Uterus (tissue), 4 donors: ENCODE measurements around the gene RIMS3. TPM values are rescaled to one million over a fixed set of nuclear protein-coding genes. Genes with fewer than 3 reads are reported as not detected.

Source experiments
- DNase-seq, 2 donors: peaks; one replicate each; pipeline ENCODE4 v3.0.0-alpha.2; 2019 to 2020
- H3K27ac ChIP-seq, 2 donors: fragments of 200-600 bp; sonication (generic); 1 replicate in 1 of 2; 2 replicates in 1 of 2; pipeline ENCODE4 v1.5.1; 2016 to 2018
- H3K27me3 ChIP-seq, 2 donors: fragments of 200-600 bp; sonication (generic); one replicate each; pipeline ENCODE4 v1.5.1; 2018 to 2019; ENCODE audit warnings: control low read depth in 1 of 2
- H3K36me3 ChIP-seq, 2 donors: fragments of 200-600 bp; sonication (generic); one replicate each; pipeline ENCODE4 v1.5.1; 2019; ENCODE audit warnings: control low read depth in 1 of 2
- H3K4me1 ChIP-seq, 2 donors: fragments of 200-600 bp; sonication (generic); one replicate each; pipeline ENCODE4 v1.5.1; 2018 to 2019; ENCODE audit warnings: control low read depth in 1 of 2
- H3K4me3 ChIP-seq, 2 donors: fragments of 200-600 bp; sonication (generic); 1 replicate in 1 of 2; 2 replicates in 1 of 2; pipeline ENCODE4 v1.5.1; 2018 to 2019; ENCODE audit warnings: mild to moderate bottlenecking in 1 of 2
- H3K9me3 ChIP-seq, 2 donors: fragments of 200-600 bp; sonication (generic); one replicate each; pipeline ENCODE4 v1.5.1; 2019; ENCODE audit warnings: control low read depth in 1 of 2
- CTCF ChIP-seq, 4 experiments: fragments of 200-600 bp in 2 of 4; fragments of 450-650 bp in 2 of 4; sonication (generic) in 2 of 4; IDR thresholded peaks; one replicate each; pipeline ENCODE4 v1.5.1; 2016 to 2019; ENCODE audit warnings: antibody characterized with exemption in 4 of 4, mild to moderate bottlenecking in 2 of 4, moderate library complexity in 1 of 4
- POLR2A ChIP-seq, 2 donors: fragments of 450-650 bp; IDR thresholded peaks; one replicate each; pipeline ENCODE4 v1.6.1; 2016; ENCODE audit warnings: antibody characterized with exemption in 2 of 2, mild to moderate bottlenecking in 1 of 2, moderate library complexity in 1 of 2
- intact Hi-C: fragments of 100-400 bp; cut with DNase I; formaldehyde crosslinking; loops from one replicate; pipeline ENCODE4 v1.15.1; 2023; ENCODE audit warnings: low total_unique reads
- total RNA-seq, 4 donors: library from RNA; depleted of rRNA in 3 of 4; stranded (reverse); fragments of >200 nt in 3 of 4; gene quantifications; one replicate each; pipeline versions ENCODE4 v1.1.0 to v1.2.4, GENCODE V29; 2014 to 2023
- donor health status: DM: yes; HTN: yes; CAD: no.

The RIMS3 gene
- total RNA-seq, 4 donors from 2014 or later: 1.8 to 14.0 (median 5.4) TPM

- no peak overlapping the region for H3K27ac ChIP-seq
- H3K27me3 ChIP-seq: no peaks in the 10 kb centered on the region
- H3K36me3 ChIP-seq: no peaks in the 10 kb centered on the region
- intact Hi-C loops: no loop called here
- H3K4me1 ChIP-seq: no peaks in the 10 kb centered on the region
- no peaks in the 10 kb centered on the region for H3K9me3 ChIP-seq
- DNase-seq: no peak
- no peak for TF ChIP-seq POLR2A (IDR thresholded peaks at IDR 0.05)
- no peak for TF ChIP-seq CTCF (IDR thresholded peaks at IDR 0.05)
- no peak overlapping the region for H3K4me3 ChIP-seq
These were observed 6.5 kb downstream of the RIMS3 start for GRCh38 chr1:40658751-40659648.

GRCh38 chr1:40657046-40657445, 8.4 kb downstream of the RIMS3 start:
- TF ChIP-seq CTCF (IDR thresholded peaks at IDR 0.05): no peak
- TF ChIP-seq POLR2A (IDR thresholded peaks at IDR 0.05): no peak
- no peaks in the 10 kb centered on the region for H3K4me1 ChIP-seq

GRCh38 chr1:40653851-40654537, 11.5 kb downstream of the RIMS3 start:
- intact Hi-C loops: no loop called here
- Histone ChIP-seq H3K4me3 (no peak overlapping the region), H3K9me3 (no peaks in the 10 kb centered on the region), H3K27ac (no peak overlapping the region), H3K4me1 (no peaks in the 10 kb centered on the region), H3K36me3 (no peaks in the 10 kb centered on the region), H3K27me3 (no peaks in the 10 kb centered on the region)
- DNase-seq: no peak
- TF ChIP-seq CTCF (IDR thresholded peaks at IDR 0.05): no peak
- TF ChIP-seq POLR2A (IDR thresholded peaks at IDR 0.05): no peak

More at GRCh38 chr1:40657046-40657445, 8.4 kb downstream of the RIMS3 start:
- intact Hi-C loops: no loop called here
- H3K27ac ChIP-seq: no peak overlapping the region
- no peaks in the 10 kb centered on the region for H3K36me3 ChIP-seq
- DNase-seq: no peak
- H3K4me3 ChIP-seq: no peak overlapping the region
- H3K27me3 ChIP-seq: no peaks in the 10 kb centered on the region
- no peaks in the 10 kb centered on the region for H3K9me3 ChIP-seq

- no peaks in the 10 kb centered on the region for H3K36me3 ChIP-seq
- no peak for DNase-seq
- H3K4me3 ChIP-seq: no peak overlapping the region
- intact Hi-C loops: no loop called here
- H3K27ac ChIP-seq: no peak overlapping the region
- no peak for TF ChIP-seq POLR2A (IDR thresholded peaks at IDR 0.05)
- TF ChIP-seq CTCF (IDR thresholded peaks at IDR 0.05): no peak
- H3K27me3 ChIP-seq: no peaks in the 10 kb centered on the region
- H3K4me1 ChIP-seq: no peaks in the 10 kb centered on the region
- H3K9me3 ChIP-seq: no peaks in the 10 kb centered on the region
These were observed 12.5 kb downstream of the RIMS3 start for GRCh38 chr1:40652979-40653378.

- TF ChIP-seq CTCF (IDR thresholded peaks at IDR 0.05) (no peak), POLR2A (IDR thresholded peaks at IDR 0.05) (no peak)
- no peak for DNase-seq
- Histone ChIP-seq H3K27ac (no peak overlapping the region), H3K4me1 (no peaks in the 10 kb centered on the region), H3K27me3 (no peaks in the 10 kb centered on the region), H3K4me3 (no peak overlapping the region), H3K9me3 (no peaks in the 10 kb centered on the region), H3K36me3 (no peaks in the 10 kb centered on the region)
- intact Hi-C loops: no loop called here
These were observed 13.0 kb downstream of the RIMS3 start for GRCh38 chr1:40652468-40652867.
